ENCODE results near the gene PSD4.

Gene PSD4

GRCh38 chr2:113240915-113241911, 67.4 kb downstream of the PSD4 start:
- DNase-seq, result peak in 31 of 42 donors; percentile 18 to 85 (median 49)
- intact Hi-C loops (cut with DNase I), result loop anchor here (10.0 kb wide), 1 partner anchor 134 kb away; no protein-coding TSS in a partner anchor

DNA sequence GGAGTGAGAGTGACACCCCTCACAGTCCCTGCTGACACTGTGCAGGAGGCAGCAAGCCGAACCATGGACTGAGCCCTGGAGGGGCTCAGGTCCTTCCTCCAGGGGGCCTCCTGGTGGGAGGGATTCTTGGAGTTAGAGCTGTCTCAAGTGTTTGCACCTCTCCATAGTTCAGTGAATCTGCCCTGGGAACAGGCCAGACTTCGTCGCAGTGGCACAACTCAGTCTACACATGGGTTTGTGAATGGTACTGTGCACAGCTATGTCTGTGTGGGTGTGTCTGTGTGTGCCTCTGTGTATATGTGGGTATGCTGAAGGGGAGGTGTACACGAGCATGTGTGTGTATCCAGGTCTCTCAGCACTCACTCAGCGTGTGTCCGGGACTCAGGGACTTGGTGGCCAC, 68.6 kb downstream of the PSD4 start:
- intact Hi-C loops (cut with DNase I), result loop anchor here (10.0 kb wide), 1 partner anchor 132 kb away; no protein-coding TSS in a partner anchor
- DNase-seq, result no peak

- intact Hi-C loops (cut with DNase I), result loop anchor here (10.0 kb wide), 1 partner anchor 130 kb away; no protein-coding TSS in a partner anchor
- DNase-seq, result no peak
These were observed 71.5 kb downstream of the PSD4 start for GRCh38 chr2:113245276-113245711.

DNA sequence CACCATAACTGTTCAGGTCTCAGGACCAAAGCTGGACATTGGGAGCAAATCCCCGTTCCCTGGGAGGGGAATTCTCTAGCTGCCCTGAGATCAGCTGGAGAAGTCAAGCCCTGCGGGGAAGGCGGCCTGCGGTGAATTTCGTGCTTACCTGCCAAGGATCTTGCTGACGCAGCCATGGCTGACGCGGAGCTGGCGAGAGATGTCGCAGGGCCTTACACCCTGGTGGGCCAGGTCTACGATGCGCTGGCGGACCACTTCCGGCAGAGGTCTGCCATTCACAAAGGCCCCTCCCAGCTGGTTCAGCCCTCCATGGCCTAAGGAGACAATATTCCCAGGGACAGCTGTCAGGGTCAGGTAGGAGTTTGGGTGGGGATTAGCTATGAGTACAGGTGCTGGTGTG, 72.8 kb downstream of the PSD4 start:
- intact Hi-C loops (cut with DNase I), result loop anchor here (10.0 kb wide), 1 partner anchor 128 kb away; no protein-coding TSS in a partner anchor
- DNase-seq, result no peak

DNA sequence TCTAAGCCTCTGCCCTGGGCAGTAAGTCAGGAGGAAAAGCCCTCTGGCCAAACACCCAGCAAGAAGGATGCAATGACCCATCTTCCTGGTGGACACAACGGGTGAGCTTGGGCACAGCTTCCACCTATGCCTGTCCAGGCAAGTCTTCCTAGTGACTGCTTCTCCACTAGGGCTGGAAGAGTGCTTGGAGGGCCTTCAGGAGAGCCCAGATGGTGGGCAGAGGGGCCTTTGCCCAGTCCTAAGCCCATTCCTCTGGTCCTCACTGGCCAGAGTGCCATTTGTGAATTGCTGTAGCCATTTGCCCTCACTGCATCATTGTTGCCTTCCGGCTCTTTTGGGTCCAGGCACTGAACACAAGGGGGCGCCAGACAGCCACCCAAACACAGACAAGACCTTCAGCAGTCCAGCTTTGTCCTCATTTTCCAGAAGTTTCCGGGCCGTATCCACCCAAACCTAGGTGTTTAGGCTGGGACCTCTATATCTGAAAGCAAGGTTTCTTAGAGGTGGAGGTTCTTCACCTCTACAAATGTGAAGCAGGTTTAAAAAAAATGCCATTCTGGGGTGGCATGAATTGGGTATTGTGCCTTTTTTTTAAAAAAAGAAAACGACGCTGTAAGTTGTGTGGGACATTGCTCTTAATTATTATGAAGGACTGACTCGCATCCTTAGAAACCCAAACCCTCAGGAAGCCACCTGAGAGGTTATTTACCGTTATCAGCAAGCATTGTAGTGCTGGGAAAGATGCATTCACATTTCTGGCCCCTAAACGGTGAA, 75.4 kb downstream of the PSD4 start:
- DNase-seq, result peak; percentile 53 to 88 (median 78)
- intact Hi-C loops (cut with DNase I), result loop anchor here (10.0 kb wide), 1 partner anchor 126 kb away; no protein-coding TSS in a partner anchor

- no peak for DNase-seq
- intact Hi-C loops (cut with DNase I), result no loop called here
These were observed 77.3 kb downstream of the PSD4 start for GRCh38 chr2:113251118-113251517.

GRCh38 chr2:113252047-113252590, 78.3 kb downstream of the PSD4 start:
- no peak for DNase-seq
- intact Hi-C loops (cut with DNase I), result no loop called here

- intact Hi-C loops (cut with DNase I), result no loop called here
- no peak for DNase-seq
These were observed 79.7 kb downstream of the PSD4 start for GRCh38 chr2:113253453-113253852.

GRCh38 chr2:113255140-113256070, 81.6 kb downstream of the PSD4 start:
- intact Hi-C loops (cut with DNase I), result no loop called here
- no peak for DNase-seq

DNA sequence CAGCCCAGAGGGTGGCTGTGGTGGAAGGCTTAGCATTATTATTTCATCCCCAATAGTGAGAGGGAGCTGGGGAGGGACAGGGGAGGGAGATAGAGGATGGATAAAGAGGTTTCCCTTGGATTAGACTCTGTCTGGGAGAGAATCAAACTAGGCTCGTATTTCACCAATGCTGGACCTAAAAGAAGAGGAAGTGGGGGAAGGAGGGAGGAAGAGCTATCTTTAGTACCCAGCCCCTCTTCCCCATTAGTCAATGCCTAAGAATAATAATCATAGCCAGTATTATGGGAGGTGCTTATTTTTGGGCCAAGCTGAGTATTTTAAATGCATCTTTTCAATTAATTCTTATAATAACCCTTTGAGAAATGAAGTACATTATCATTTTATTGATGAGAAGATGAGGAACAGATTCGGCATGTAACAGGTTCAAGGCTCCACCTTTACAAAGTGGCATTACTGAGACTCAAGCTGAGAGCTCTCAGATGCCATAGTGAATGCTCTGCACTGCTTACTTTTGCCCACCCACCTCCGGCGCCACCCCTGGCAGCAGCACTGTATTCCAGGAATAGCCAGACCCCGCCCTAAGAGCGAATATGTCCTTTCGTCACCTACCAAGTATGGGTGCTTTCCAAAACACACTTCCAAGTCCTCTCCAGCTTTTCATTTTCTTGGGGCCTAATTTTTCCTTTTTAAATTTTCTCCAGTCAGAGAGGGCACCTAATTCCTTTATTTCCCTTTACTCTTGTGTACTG, 83.9 kb downstream of the PSD4 start:
- intact Hi-C loops (cut with DNase I), result no loop called here
- no peak for DNase-seq

DNA sequence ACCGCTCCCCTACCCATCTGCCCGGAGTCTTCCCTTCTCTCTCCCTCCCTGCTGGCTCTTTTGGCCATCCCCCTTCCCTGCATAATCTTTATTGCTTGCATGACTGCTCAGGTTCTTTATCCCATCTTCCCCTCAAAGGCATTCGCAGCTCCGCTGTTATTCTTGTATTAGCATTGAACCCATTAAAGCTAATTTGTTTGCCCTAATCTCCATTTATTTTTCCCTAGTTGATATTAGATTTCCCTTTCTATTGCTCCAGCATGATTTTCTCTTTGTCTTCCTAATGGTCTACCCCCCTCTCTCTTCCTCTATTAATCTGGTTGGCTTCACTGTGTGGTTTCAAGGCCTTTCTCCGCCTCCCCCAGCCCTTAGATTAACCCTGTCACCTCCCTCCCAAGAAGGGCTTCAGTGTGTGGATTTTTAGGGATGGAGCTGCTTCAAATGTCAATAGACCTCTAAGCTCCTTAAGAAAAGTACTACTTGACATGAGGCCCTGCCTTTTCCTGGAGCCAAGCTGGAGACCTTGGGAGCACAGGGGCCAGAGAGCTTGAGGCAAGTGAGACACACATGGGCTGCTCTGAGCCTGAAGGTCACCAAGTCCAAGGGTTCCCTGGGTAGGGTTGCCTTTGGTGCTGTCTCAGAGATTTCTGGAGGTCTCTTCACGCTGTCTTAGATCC, 84.8 kb downstream of the PSD4 start:
- no peak for DNase-seq
- intact Hi-C loops (cut with DNase I), result no loop called here

Measured in head of caudate nucleus (tissue), 42 donors.